GM12874 (cell line): ENCODE results near the gene CHCT1.

Experiments used
- TF ChIP-seq, protein P1 (sequence below): IDR thresholded peaks from 2 replicates; pipeline ENCODE4 v1.5.1; 2011; ENCODE audit warnings: low read depth, mild to moderate bottlenecking, control low read depth, low read length, moderate library complexity; ENCODE audit not compliant: insufficient read depth

The CHCT1 gene

DNA sequence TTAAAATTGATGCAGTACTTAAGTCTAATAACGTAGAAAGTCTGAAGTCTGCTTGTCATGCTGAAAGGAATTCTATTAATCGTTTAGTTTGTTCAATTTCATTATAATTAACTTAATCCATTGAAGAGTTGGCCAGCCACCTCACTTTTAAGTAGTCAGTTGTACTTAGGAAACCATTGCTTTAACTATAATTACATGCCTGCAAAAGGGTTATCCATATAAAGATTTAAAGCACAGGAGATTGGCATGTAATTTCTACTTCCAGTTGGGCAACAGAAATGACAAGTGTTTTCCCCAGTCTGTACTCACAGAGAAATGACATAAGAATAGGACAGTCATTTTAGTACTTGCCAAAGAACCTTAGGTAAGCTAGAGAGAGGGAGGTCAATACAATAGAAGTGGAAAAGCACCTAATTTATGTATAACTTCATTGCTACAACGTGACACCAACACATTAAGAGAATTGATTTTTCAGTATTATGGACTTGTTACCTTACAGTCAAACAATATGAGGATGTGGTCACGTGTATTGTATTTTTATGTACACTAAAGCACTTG, 26.7 kb upstream of the CHCT1 start:
- TF ChIP-seq, protein P1, sequence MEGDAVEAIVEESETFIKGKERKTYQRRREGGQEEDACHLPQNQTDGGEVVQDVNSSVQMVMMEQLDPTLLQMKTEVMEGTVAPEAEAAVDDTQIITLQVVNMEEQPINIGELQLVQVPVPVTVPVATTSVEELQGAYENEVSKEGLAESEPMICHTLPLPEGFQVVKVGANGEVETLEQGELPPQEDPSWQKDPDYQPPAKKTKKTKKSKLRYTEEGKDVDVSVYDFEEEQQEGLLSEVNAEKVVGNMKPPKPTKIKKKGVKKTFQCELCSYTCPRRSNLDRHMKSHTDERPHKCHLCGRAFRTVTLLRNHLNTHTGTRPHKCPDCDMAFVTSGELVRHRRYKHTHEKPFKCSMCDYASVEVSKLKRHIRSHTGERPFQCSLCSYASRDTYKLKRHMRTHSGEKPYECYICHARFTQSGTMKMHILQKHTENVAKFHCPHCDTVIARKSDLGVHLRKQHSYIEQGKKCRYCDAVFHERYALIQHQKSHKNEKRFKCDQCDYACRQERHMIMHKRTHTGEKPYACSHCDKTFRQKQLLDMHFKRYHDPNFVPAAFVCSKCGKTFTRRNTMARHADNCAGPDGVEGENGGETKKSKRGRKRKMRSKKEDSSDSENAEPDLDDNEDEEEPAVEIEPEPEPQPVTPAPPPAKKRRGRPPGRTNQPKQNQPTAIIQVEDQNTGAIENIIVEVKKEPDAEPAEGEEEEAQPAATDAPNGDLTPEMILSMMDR, result no peak

DNA sequence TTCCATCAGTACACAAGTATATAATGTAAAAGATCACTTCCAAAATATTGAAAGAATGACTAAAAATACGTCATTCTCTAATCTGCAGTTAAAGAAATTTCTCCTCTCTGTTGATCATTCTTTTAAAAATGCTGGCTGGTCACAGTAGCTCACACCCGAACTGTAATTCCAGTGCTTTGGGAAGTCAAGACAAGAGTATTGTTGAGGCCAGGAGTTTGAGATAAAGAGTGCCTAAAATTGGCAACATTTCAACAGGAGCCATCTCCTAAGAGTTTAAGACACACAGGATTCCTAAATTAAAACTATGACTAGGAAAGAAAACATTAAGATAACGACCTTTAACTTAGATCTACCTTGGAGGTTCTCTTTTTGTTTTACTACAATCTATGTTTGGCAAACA, 25.9 kb upstream of the CHCT1 start:
- TF ChIP-seq, protein P1, result no peak

DNA sequence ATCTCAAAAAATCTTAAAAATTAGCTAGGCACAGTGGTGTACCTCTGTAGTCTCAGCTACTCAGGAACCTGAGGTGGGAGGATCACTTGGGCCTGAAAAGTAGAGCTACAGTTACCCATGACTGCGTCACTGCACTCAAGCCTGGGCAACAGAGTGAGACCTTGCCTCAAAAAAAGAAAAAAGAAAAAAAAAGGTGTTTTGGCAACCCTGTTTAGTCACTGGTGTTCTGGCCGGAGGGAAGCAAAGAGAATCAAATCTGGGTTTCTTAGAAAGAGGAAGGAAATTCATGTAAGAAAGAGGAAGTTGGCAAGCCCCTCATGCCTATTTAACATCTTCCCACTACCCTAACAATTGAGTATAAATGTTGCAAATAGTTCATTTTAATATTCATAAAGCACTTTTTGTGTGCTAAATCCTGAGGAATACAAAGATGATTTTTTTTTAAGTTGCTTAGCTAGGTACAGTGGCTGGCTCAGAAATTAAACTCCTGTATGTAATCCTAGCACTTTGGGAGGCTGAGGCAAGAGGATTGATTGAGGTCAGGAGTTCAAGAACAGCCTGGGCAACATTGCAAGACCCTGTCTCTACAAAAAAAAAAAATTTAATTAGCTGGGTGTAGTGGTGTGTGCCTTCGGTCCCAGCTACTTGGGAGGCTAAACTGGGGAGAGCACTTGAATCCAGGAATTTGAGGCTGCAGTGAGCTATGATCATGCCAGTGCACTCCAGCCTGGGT, 23.9 kb upstream of the CHCT1 start:
- TF ChIP-seq, protein P1, result no peak

DNA sequence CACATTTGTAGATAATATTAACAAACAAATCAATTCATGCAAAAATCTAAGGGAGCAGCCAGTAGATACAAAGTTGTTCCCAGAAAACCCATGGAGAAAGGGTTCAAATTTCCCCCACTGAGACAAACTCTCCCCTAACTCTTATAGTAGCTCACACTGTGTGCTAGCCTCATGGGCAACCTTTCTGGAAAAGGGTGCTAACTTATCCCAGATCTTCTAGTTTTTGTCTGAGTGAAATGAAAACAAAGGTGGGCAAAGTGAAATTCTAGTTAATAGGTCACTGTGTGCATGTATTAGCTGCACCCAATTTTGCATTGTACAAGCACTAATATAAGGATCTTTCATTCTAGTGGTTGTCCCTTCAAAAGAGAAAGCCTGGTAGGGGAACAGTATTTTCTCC, 20.5 kb upstream of the CHCT1 start:
- TF ChIP-seq, protein P1, result no peak

DNA sequence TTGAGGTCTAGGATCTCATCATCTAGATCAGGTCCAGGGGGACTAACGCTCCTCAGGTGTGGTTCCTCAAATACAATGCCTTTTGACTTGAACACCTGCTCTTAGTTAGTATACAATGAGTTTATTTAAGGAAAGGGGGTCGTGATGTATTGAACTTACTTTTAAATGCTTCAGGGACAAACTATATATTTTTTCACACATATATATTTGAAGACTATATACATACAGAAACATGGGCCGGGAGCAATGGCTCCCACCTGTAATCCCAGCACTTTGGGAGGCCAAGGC, 18.8 kb upstream of the CHCT1 start:
- TF ChIP-seq, protein P1, result no peak

DNA sequence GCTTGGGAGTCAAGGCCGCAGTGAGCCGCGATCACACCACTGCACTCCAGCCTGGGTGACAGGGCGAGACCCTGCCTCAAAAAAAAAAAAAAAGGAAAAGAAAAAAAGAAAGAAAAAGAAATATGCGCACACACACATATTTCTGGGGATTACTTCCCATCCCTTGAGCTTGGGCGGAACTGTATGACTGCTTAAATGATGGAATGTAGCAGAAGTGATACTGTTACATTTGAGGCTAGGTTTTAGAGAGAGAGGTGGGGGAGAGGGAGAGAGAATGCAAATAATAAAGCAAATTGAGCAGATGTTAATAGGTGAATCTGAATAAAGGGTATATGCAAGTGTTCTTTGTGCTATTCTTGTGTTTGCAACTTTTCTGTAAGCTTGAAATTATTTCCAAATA, 18.3 kb upstream of the CHCT1 start:
- TF ChIP-seq, protein P1, result no peak

GRCh38 chr17:60406887-60407286, 15.4 kb upstream of the CHCT1 start:
- TF ChIP-seq, protein P1, result no peak
